ENCODE results near the gene HSPB3. TPM values are rescaled to one million over a fixed set of nuclear protein-coding genes. Genes with fewer than 3 reads are reported as not detected.
A peak's percentile ranks its signal among the peaks of the same experiment; 100 is the strongest.

HSPB3 gene
- total RNA-seq, 2 donors from 2014 or later: 338 to 442 TPM

DNA sequence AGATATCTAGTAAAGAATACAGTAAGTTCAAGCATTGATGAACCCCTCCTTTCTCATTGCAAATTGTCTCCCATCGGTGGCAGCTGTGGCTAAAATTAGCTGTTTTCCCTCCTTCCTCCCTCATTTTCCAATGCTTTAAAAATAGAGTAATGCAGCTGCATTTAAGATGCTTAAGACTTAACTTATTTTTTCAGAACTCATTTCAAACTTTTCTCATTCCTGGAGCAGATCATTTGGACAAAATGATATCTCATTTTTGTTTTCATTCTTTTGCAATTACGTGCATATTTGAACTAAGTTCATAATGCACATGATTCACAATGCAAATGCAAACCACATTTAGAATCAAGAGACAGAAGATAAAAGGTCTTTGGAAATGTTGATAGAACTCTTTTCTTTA lies 14.6 kb downstream of the HSPB3 start:
- Histone ChIP-seq H3K27me3 (no peaks in the 10 kb centered on the region), H3K9me3 (no peaks in the 10 kb centered on the region), H3K4me1 (peaks cover 0 to 11% of the 10 kb centered on the region in 2 donors), H3K36me3 (no peaks in the 10 kb centered on the region), H3K4me3 (peak overlapping the region in 1 of 2 donors; percentile 34), H3K27ac (peak overlapping the region in 1 of 2 donors; percentile 52)
- DNase-seq (ENCODE audit: low spot score): no peak
- no peak for TF ChIP-seq CTCF (IDR thresholded peaks at IDR 0.05)

- Histone ChIP-seq H3K4me1 (peaks cover 0 to 11% of the 10 kb centered on the region in 2 donors), H3K27ac (no peak overlapping the region), H3K27me3 (no peaks in the 10 kb centered on the region), H3K36me3 (no peaks in the 10 kb centered on the region), H3K9me3 (no peaks in the 10 kb centered on the region), H3K4me3 (no peak overlapping the region)
- no peak for TF ChIP-seq CTCF (IDR thresholded peaks at IDR 0.05)
- DNase-seq (ENCODE audit: low spot score): no peak
Observed at GRCh38 chr5:54470677-54471076, 15.2 kb downstream of the HSPB3 start.

- no peaks in the 10 kb centered on the region for H3K36me3 ChIP-seq
- no peaks in the 10 kb centered on the region for H3K9me3 ChIP-seq
- no peak overlapping the region for H3K4me3 ChIP-seq
- H3K4me1 ChIP-seq: peaks cover 0 to 11% of the 10 kb centered on the region in 2 donors
- no peak for DNase-seq (ENCODE audit: low spot score)
- H3K27me3 ChIP-seq: no peaks in the 10 kb centered on the region
- no peak for TF ChIP-seq CTCF (IDR thresholded peaks at IDR 0.05)
- H3K27ac ChIP-seq: no peak overlapping the region
Observed at GRCh38 chr5:54471398-54471797, 15.9 kb downstream of the HSPB3 start.

GRCh38 chr5:54476682-54477081 lies 21.2 kb downstream of the HSPB3 start:
- H3K9me3 ChIP-seq: no peaks in the 10 kb centered on the region
- no peak for DNase-seq (ENCODE audit: low spot score)
- no peak for TF ChIP-seq CTCF (IDR thresholded peaks at IDR 0.05)
- H3K4me3 ChIP-seq: no peak overlapping the region
- H3K27me3 ChIP-seq: no peaks in the 10 kb centered on the region
- no peak overlapping the region for H3K27ac ChIP-seq
- no peaks in the 10 kb centered on the region for H3K36me3 ChIP-seq
- H3K4me1 ChIP-seq: no peaks in the 10 kb centered on the region

DNA sequence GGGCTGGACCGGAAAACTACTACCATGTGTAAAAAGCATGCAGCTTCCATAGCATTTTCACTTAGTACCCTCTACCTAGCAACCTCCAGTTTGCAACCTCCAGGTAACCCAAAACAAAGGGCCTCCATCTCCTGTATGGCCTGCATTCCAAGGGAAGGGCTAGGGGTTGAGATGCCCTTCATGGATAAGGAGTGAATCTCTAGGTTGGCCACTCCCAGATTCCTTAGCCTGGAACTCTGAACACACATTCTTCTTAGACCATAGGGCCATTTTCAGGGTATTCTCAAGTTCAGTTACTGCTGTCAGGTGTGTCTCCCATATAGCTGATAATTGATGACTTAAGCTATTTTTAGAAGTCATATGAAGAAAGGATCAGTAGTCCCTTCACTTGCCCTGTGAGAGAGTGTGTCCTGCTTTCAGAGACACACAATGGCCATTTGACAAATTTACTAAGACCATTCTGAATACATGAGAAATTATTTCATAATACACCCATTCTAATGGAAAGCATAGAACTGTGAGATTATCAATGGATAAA lies 22.5 kb downstream of the HSPB3 start:
- Histone ChIP-seq H3K4me3 (no peak overlapping the region), H3K36me3 (no peaks in the 10 kb centered on the region), H3K27me3 (no peaks in the 10 kb centered on the region), H3K4me1 (no peaks in the 10 kb centered on the region), H3K27ac (no peak overlapping the region), H3K9me3 (no peaks in the 10 kb centered on the region)
- no peak for TF ChIP-seq CTCF (IDR thresholded peaks at IDR 0.05)
- DNase-seq (ENCODE audit: low spot score): no peak

DNA sequence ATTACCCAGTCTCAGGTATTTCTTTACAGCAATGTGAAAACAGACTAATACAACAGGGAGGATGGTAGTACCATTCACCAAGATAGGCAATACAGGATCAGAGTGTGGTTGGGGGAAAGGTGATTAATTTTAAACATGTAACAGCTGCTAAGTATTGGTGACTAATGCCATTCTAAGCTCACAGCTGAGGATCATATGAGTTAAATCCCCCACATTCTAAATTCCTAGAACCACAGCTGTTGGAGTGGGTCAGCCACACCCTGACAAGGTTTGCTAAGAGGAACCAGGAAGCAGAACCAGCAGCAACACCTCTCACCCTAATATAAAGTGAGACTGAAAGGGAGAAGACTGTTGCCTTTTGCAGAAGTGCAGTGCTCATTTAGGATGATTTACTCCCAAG lies 24.8 kb downstream of the HSPB3 start:
- H3K4me1 ChIP-seq: peaks cover 0 to 5% of the 10 kb centered on the region in 2 donors
- H3K36me3 ChIP-seq: no peaks in the 10 kb centered on the region
- TF ChIP-seq CTCF (IDR thresholded peaks at IDR 0.05): no peak
- H3K9me3 ChIP-seq: no peaks in the 10 kb centered on the region
- H3K4me3 ChIP-seq: no peak overlapping the region
- DNase-seq (ENCODE audit: low spot score): no peak
- no peak overlapping the region for H3K27ac ChIP-seq
- H3K27me3 ChIP-seq: no peaks in the 10 kb centered on the region

Measured in right atrium auricular region (tissue), 2 donors.